Osteocyte (in vitro differentiated cells): Measurements from ENCODE around the gene GPC5. TPM values are rescaled to one million over a fixed set of nuclear protein-coding genes. Genes with fewer than 3 reads are reported as not detected.

Source experiments
- DNase-seq: peaks from one replicate; pipeline ENCODE4 v3.0.0; 2021; ENCODE audit warnings: mixed read lengths; ENCODE audit not compliant: unreplicated experiment; ENCODE audit errors: extremely low spot score
- H3K27ac Mint-ChIP-seq: one replicate; pipeline ENCODE4 v1.8.0; 2021; ENCODE audit warnings: mild to moderate bottlenecking, mixed read lengths; ENCODE audit not compliant: unreplicated experiment
- H3K27me3 Mint-ChIP-seq: one replicate; pipeline ENCODE4 v1.8.0; 2021; ENCODE audit warnings: mixed read lengths; ENCODE audit not compliant: unreplicated experiment
- H3K36me3 Mint-ChIP-seq: one replicate; pipeline ENCODE4 v1.8.0; 2021; ENCODE audit warnings: mixed read lengths; ENCODE audit not compliant: unreplicated experiment
- H3K4me1 Mint-ChIP-seq: one replicate; pipeline ENCODE4 v1.8.0; 2021; ENCODE audit warnings: mixed read lengths; ENCODE audit not compliant: unreplicated experiment
- H3K4me3 Mint-ChIP-seq: one replicate; pipeline ENCODE4 v1.8.0; 2021; ENCODE audit warnings: mild to moderate bottlenecking, moderate library complexity, mixed read lengths; ENCODE audit not compliant: unreplicated experiment
- H3K9me3 Mint-ChIP-seq: one replicate; pipeline ENCODE4 v1.8.0; 2021; ENCODE audit warnings: mixed read lengths; ENCODE audit not compliant: unreplicated experiment
- total RNA-seq: library from RNA; stranded (reverse); gene quantifications from 2 replicates; pipeline ENCODE4 v1.2.1, GENCODE V29; 2021
- TF ChIP-seq, protein P1 (sequence below): fragments of 200-600 bp; sonication (generic); IDR thresholded peaks from 2 replicates; pipeline ENCODE4 v1.5.0; 2021; ENCODE audit warnings: antibody characterized with exemption, mild to moderate bottlenecking, moderate library complexity

The GPC5 gene
- total RNA-seq, 1 donor from 2014 or later = 12.9 TPM

DNA sequence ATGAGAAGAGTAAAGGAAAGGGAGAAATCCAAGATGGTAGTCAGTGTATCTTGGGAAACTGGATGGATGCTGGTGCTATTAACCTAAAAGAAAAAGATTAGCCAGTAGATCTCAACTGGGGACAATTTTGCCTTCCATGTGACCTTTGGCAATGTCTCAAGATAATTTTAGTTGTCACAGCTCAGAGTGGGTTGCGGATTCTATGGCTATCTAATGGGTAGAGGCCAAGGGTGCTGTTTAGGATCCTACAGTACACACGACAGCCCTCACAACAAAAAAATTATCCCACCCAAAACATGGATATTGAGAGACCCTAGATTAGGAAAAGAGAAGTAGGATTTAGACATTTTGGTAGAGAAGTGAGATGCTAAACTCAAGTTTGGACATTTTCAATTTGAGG, 258.9 kb downstream of the GPC5 start:
- no peaks in the 10 kb centered on the region for H3K36me3 Mint-ChIP-seq
- TF ChIP-seq, protein P1, sequence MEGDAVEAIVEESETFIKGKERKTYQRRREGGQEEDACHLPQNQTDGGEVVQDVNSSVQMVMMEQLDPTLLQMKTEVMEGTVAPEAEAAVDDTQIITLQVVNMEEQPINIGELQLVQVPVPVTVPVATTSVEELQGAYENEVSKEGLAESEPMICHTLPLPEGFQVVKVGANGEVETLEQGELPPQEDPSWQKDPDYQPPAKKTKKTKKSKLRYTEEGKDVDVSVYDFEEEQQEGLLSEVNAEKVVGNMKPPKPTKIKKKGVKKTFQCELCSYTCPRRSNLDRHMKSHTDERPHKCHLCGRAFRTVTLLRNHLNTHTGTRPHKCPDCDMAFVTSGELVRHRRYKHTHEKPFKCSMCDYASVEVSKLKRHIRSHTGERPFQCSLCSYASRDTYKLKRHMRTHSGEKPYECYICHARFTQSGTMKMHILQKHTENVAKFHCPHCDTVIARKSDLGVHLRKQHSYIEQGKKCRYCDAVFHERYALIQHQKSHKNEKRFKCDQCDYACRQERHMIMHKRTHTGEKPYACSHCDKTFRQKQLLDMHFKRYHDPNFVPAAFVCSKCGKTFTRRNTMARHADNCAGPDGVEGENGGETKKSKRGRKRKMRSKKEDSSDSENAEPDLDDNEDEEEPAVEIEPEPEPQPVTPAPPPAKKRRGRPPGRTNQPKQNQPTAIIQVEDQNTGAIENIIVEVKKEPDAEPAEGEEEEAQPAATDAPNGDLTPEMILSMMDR = no peak
- no peak for DNase-seq
- no peaks in the 10 kb centered on the region for H3K27me3 Mint-ChIP-seq
- H3K4me3 Mint-ChIP-seq = no peak overlapping the region
- H3K27ac Mint-ChIP-seq = no peak overlapping the region
- no peaks in the 10 kb centered on the region for H3K9me3 Mint-ChIP-seq
- H3K4me1 Mint-ChIP-seq = peaks cover 16% of the 10 kb centered on the region

DNA sequence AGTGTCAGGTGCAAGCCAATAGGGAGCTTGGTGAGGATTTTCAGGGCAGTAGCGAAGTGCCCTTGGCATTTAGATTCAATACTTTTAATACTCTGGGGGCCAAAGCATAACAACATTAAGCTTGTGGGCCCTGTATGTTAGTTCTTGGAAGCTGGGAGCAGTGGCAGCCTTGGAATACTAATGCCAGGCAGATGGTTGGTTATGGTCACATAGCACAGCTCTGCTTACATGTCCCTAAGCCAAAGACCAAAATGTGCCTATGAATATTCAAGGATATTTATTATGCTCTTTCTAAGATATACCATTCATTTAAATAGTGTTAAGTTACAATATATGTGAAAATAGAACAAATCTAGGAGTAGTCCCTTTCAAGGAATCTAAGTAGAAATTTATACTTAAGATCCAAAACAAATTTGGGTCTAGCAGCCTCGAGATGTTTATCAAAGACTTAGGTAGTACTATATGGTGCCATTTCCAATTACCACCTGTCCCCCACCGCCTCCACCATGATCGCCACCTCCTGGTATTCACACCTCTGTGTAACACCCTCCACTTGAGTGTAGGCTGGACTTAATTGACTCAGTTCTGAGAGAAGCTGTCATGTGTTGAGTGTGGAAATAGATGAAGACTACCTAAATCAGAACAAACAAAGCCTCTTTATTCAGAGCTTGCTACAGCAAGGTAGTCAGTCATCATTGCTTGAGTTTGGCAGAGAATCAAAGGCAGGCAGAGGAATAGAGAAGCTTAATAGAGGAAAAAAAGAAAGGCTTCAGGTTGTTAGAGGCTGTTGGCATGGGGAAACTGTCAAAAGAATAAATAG, 261.0 kb downstream of the GPC5 start:
- Mint-ChIP-seq H3K9me3 (no peaks in the 10 kb centered on the region), H3K27me3 (no peaks in the 10 kb centered on the region), H3K4me3 (no peak overlapping the region), H3K27ac (no peak overlapping the region), H3K4me1 (peaks cover 8% of the 10 kb centered on the region), H3K36me3 (no peaks in the 10 kb centered on the region)
- TF ChIP-seq, protein P1 = no peak
- no peak for DNase-seq

DNA sequence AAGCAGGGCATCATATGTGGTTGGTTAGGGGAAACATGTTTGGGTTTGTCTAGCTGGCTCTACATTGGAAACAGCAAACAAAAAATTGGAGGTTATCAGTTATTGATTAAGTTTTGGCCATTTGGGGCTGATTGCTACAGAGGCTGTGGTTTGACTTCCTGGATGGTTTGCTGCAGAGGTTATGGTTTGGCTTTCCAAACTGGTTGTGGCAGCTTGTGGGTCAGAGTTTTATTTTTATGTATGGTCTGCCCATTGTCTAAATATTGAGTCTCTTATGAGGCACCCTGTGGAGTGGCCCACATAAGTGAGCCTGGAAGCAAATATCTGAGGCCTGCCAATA, 261.6 kb downstream of the GPC5 start:
- no peaks in the 10 kb centered on the region for H3K9me3 Mint-ChIP-seq
- no peaks in the 10 kb centered on the region for H3K36me3 Mint-ChIP-seq
- DNase-seq = no peak
- H3K4me3 Mint-ChIP-seq = no peak overlapping the region
- TF ChIP-seq, protein P1 = no peak
- peaks cover 8% of the 10 kb centered on the region for H3K4me1 Mint-ChIP-seq
- H3K27ac Mint-ChIP-seq = no peak overlapping the region
- H3K27me3 Mint-ChIP-seq = no peaks in the 10 kb centered on the region

GRCh38 chr13:91661692-91662490, 263.5 kb downstream of the GPC5 start:
- Mint-ChIP-seq H3K27me3 (no peaks in the 10 kb centered on the region), H3K36me3 (no peaks in the 10 kb centered on the region), H3K4me1 (peaks cover 8% of the 10 kb centered on the region), H3K4me3 (no peak overlapping the region), H3K9me3 (no peaks in the 10 kb centered on the region), H3K27ac (no peak overlapping the region)
- DNase-seq = no peak
- TF ChIP-seq, protein P1 = no peak

GRCh38 chr13:91664039-91664438, 265.6 kb downstream of the GPC5 start:
- no peak for DNase-seq
- H3K27me3 Mint-ChIP-seq = no peaks in the 10 kb centered on the region
- H3K4me3 Mint-ChIP-seq = no peak overlapping the region
- H3K9me3 Mint-ChIP-seq = no peaks in the 10 kb centered on the region
- peaks cover 11% of the 10 kb centered on the region for H3K4me1 Mint-ChIP-seq
- H3K27ac Mint-ChIP-seq = no peak overlapping the region
- TF ChIP-seq, protein P1 = no peak
- H3K36me3 Mint-ChIP-seq = no peaks in the 10 kb centered on the region
